Epithelial cell of prostate (primary cell): ENCODE results near the gene NUMBL.
"Not testable (repeated sequence)": the region's sequence is repeated elsewhere in the genome, so short reads cannot be mapped to it uniquely, and the experiment has no call there.

Source experiments
- DNase-seq: peaks from one replicate; pipeline ENCODE4 v3.0.0-alpha.2; 2011; ENCODE audit warnings: low read depth, low spot score
- H3K27ac ChIP-seq: fragments of 450-650 bp; 2 replicates; pipeline ENCODE4 v1.5.1; 2017; ENCODE audit warnings: mild to moderate bottlenecking

Gene NUMBL

GRCh38 chr19:40690050-40690692 lies at the start of gene NUMBL:
TSS of gene NUMBL (minus strand) at chr19:40690651. CDS start at chr19:40690483, 168 bp downstream.
- DNase-seq, result no peak
- H3K27ac ChIP-seq, result peak within 1 kb of the TSS; percentile 37

GRCh38 chr19:40739030-40739839 lies 48.8 kb upstream of the NUMBL start:
- no peak for DNase-seq
- no peak overlapping the region for H3K27ac ChIP-seq

- no peak for DNase-seq
- H3K27ac ChIP-seq, result peak overlapping the region; percentile 54
These were observed 46.7 kb upstream of the NUMBL start for GRCh38 chr19:40737102-40737644.

- no peak for DNase-seq
- peak overlapping the region; percentile 54 for H3K27ac ChIP-seq
These were observed 46.2 kb upstream of the NUMBL start for GRCh38 chr19:40736661-40737060.

GRCh38 chr19:40735013-40735771 lies 44.7 kb upstream of the NUMBL start:
- DNase-seq, result no peak
- peak overlapping the region; percentile 54 for H3K27ac ChIP-seq

GRCh38 chr19:40733149-40733548 lies 42.7 kb upstream of the NUMBL start:
- DNase-seq, result no peak
- H3K27ac ChIP-seq, result no peak overlapping the region

- not testable (repeated sequence) for DNase-seq, H3K27ac ChIP-seq
These were observed 41.9 kb upstream of the NUMBL start for GRCh38 chr19:40732304-40732703.

- not testable (repeated sequence) for DNase-seq, H3K27ac ChIP-seq
These were observed 39.6 kb upstream of the NUMBL start for GRCh38 chr19:40730065-40730464.

- H3K27ac ChIP-seq, result no peak overlapping the region
- DNase-seq, result no peak
These were observed 35.8 kb upstream of the NUMBL start for GRCh38 chr19:40726279-40726678.

- no peak for DNase-seq
- H3K27ac ChIP-seq, result no peak overlapping the region
These were observed 34.4 kb upstream of the NUMBL start for GRCh38 chr19:40724855-40725254.

- H3K27ac ChIP-seq, result peak overlapping the region; percentile 11
These were observed 33.9 kb upstream of the NUMBL start for GRCh38 chr19:40724315-40724714.

GRCh38 chr19:40723661-40724254 lies 33.3 kb upstream of the NUMBL start:
- H3K27ac ChIP-seq, result peak overlapping the region; percentile 11
- no peak for DNase-seq

More at GRCh38 chr19:40724315-40724714, 33.9 kb upstream of the NUMBL start:
- DNase-seq, result no peak

GRCh38 chr19:40721936-40722661 lies 31.6 kb upstream of the NUMBL start:
- H3K27ac ChIP-seq, result peak overlapping the region; percentile 99
- no peak for DNase-seq

- peak overlapping the region; percentile 99 for H3K27ac ChIP-seq
- no peak for DNase-seq
These were observed 30.7 kb upstream of the NUMBL start for GRCh38 chr19:40721140-40721486.

- no peak for DNase-seq
- peak overlapping the region; percentile 99 for H3K27ac ChIP-seq
These were observed 29.0 kb upstream of the NUMBL start for GRCh38 chr19:40719414-40719894.

GRCh38 chr19:40718774-40719391 lies 28.4 kb upstream of the NUMBL start:
- H3K27ac ChIP-seq, result peak overlapping the region; percentile 99
- peak; percentile 69 for DNase-seq

- peak overlapping the region; percentile 99 for H3K27ac ChIP-seq
- DNase-seq, result no peak
These were observed 27.7 kb upstream of the NUMBL start for GRCh38 chr19:40717880-40718773.

GRCh38 chr19:40717325-40717879 lies 27.0 kb upstream of the NUMBL start:
- no peak for DNase-seq
- peak overlapping the region; percentile 99 for H3K27ac ChIP-seq
